ENCODE data around the gene TPPP3. TPM values are rescaled to one million over a fixed set of nuclear protein-coding genes. Genes with fewer than 3 reads are reported as not detected.

TPPP3 gene
- polyA plus RNA-seq, 1 of the 3 experiments (the other 2 are of a cell fraction) = 33.5 TPM

- no peak overlapping the region for H3K27ac ChIP-seq (ENCODE audit: low read depth in 2 of 2, low read length in 1 of 2)
- CTCF ChIA-PET = interaction anchor here (1.0 to 1.2 kb wide), 4 partner anchors 19 to 139 kb away, joined by 3 to 4 read pairs (median 3); partner anchors contain the start of genes ATP6V0D1 and CTCF
- H3K4me1 ChIP-seq (ENCODE audit: control insufficient read depth in 1 of 2, insufficient read depth in 2 of 2, low read depth in 1 of 2, low read length in 1 of 2) = no peaks in the 10 kb centered on the region
- no peak overlapping the region for H2AFZ ChIP-seq (ENCODE audit: low read depth)
- H3K36me3 ChIP-seq (replicated peaks in 1 of 2; ENCODE audit: control insufficient read depth in 1 of 2, insufficient read depth in 2 of 2, low read length in 1 of 2) = no peaks in the 10 kb centered on the region
- WGBS (ENCODE audit: low lambda C conversion rate) = 79% methylated on average over 5 of the region's 5 CpGs
- no peak overlapping the region for H3K9ac ChIP-seq
- H3K4me2 ChIP-seq = no peak overlapping the region
- H3K4me3 ChIP-seq (ENCODE audit: low read depth in 2 of 2, low read length in 1 of 2) = no peak overlapping the region
- H3K79me2 ChIP-seq (ENCODE audit: insufficient read depth) = no peaks in the 10 kb centered on the region
- H4K20me1 ChIP-seq (ENCODE audit: insufficient read depth) = no peaks in the 10 kb centered on the region
- DNase-seq = no peak
- POLR2A ChIA-PET = no interaction called here
- TF ChIP-seq NRF1 (IDR thresholded peaks at IDR 0.05; ENCODE audit: low read depth, low read length) (no peak), MAX (IDR thresholded peaks at IDR 0.05; ENCODE audit: low read depth) (no peak), RAD21 (IDR thresholded peaks at IDR 0.05; ENCODE audit: low read length) (no peak), MXI1 (IDR thresholded peaks at IDR 0.05; ENCODE audit: low read depth, low read length) (no peak), NFIC (IDR thresholded peaks at IDR 0.05; ENCODE audit: borderline replicate concordance) (no peak), YY1 (IDR thresholded peaks at IDR 0.05; ENCODE audit: low read depth) (no peak), REST (IDR thresholded peaks at IDR 0.05; ENCODE audit: low read depth, low read length) (no peak), USF2 (IDR thresholded peaks at IDR 0.05; ENCODE audit: borderline replicate concordance, low read depth, low read length) (no peak)
- no peaks in the 10 kb centered on the region for H3K9me3 ChIP-seq
- H3F3A ChIP-seq (replicated peaks; ENCODE audit: insufficient read depth) = no peaks in the 10 kb centered on the region
- H3K27me3 ChIP-seq (ENCODE audit: insufficient read depth) = no peaks in the 10 kb centered on the region; the same call in 1 of the 2 replicates
- H3K9me2 ChIP-seq = no peaks in the 10 kb centered on the region
Observed at GRCh38 chr16:67423015-67423414, 29.7 kb upstream of the TPPP3 start.

- Histone ChIP-seq H3K27me3 (ENCODE audit: insufficient read depth) (no peaks in the 10 kb centered on the region; the same call in 1 of the 2 replicates), H3F3A (replicated peaks; ENCODE audit: insufficient read depth) (no peaks in the 10 kb centered on the region), H3K4me3 (ENCODE audit: low read depth in 2 of 2, low read length in 1 of 2) (no peak overlapping the region), H3K4me1 (ENCODE audit: control insufficient read depth in 1 of 2, insufficient read depth in 2 of 2, low read depth in 1 of 2, low read length in 1 of 2) (no peaks in the 10 kb centered on the region; a peak in 1 of 4 replicates), H3K9me2 (no peaks in the 10 kb centered on the region), H3K27ac (ENCODE audit: low read depth in 2 of 2, low read length in 1 of 2) (no peak overlapping the region), H3K36me3 (replicated peaks in 1 of 2; ENCODE audit: control insufficient read depth in 1 of 2, insufficient read depth in 2 of 2, low read length in 1 of 2) (no peaks in the 10 kb centered on the region), H2AFZ (ENCODE audit: low read depth) (no peak overlapping the region), H3K4me2 (no peak overlapping the region), H3K79me2 (ENCODE audit: insufficient read depth) (peaks cover 5% of the 10 kb centered on the region; the same call in 1 of the 2 replicates), H3K9ac (no peak overlapping the region), H3K9me3 (no peaks in the 10 kb centered on the region), H4K20me1 (ENCODE audit: insufficient read depth) (no peaks in the 10 kb centered on the region)
- no peak for DNase-seq
- 71% methylated on average over 4 of the region's 4 CpGs for WGBS (ENCODE audit: low lambda C conversion rate)
- ChIA-PET CTCF (interaction anchor here (0.6 to 1.3 kb wide), 3 partner anchors 39 to 160 kb away, joined by 3 to 4 read pairs (median 3); no protein-coding TSS in a partner anchor), POLR2A (no interaction called here)
- TF ChIP-seq RCOR1 (IDR thresholded peaks at IDR 0.05; ENCODE audit: low read length) = no peak
Observed at GRCh38 chr16:67421030-67421429, 27.7 kb upstream of the TPPP3 start.
